Measurements from ENCODE around the gene HSPA12A. TPM values are rescaled to one million over a fixed set of nuclear protein-coding genes. Genes with fewer than 3 reads are reported as not detected.

Gene HSPA12A
- total and polyA plus RNA-seq, 2 donors (not counting 1 experiment from before 2014, with no cell fraction given), result 14.4 to 15.7 TPM

DNA sequence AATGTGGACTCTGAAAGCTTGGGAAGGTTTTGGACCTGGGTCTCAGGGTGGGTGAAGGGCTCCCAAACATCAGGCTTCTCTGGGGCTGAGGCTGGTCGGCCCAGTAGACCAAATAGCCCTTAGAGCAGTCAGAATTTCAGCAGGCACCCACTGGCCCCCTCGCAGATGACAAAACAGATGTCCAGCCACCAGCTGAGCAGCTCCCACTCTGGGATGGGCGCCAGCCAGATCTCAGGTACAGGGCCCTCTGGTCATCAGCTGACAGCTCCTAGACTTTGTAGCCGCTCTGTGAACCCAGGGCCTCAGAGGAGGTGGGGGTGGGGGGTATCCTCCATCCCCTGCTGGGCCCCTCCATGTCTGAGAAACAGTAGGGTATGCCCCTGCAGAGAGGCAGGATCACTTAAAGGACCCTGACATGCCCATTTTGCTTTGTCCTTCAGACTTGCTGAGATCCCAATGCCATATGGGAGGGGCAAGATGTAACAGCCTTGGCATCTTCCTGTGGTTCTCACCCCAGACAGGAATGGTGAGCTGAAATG is 26.5 kb downstream of the HSPA12A start:
- TF ChIP-seq, protein P1, sequence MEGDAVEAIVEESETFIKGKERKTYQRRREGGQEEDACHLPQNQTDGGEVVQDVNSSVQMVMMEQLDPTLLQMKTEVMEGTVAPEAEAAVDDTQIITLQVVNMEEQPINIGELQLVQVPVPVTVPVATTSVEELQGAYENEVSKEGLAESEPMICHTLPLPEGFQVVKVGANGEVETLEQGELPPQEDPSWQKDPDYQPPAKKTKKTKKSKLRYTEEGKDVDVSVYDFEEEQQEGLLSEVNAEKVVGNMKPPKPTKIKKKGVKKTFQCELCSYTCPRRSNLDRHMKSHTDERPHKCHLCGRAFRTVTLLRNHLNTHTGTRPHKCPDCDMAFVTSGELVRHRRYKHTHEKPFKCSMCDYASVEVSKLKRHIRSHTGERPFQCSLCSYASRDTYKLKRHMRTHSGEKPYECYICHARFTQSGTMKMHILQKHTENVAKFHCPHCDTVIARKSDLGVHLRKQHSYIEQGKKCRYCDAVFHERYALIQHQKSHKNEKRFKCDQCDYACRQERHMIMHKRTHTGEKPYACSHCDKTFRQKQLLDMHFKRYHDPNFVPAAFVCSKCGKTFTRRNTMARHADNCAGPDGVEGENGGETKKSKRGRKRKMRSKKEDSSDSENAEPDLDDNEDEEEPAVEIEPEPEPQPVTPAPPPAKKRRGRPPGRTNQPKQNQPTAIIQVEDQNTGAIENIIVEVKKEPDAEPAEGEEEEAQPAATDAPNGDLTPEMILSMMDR (conservative IDR thresholded peaks at IDR 0.05 in 1 of 2, IDR thresholded peaks at IDR 0.05 in 1 of 2; ENCODE audit: low read depth in 1 of 2, low read length in 2 of 2), result no peak
- no peak for TF ChIP-seq EZH2 (IDR thresholded peaks at IDR 0.05; ENCODE audit: low read length, missing control alignments)
- DNase-seq (ENCODE audit: low read depth in 2 of 2), result no peak
- no peaks in the 10 kb centered on the region for H4K20me1 ChIP-seq (ENCODE audit: control insufficient read depth, extremely low read depth, insufficient read depth, low read length)
- no peak overlapping the region for H3K9ac ChIP-seq (ENCODE audit: insufficient read depth, low read length)
- no peaks in the 10 kb centered on the region for H3K9me3 ChIP-seq (ENCODE audit: control insufficient read depth, insufficient read depth, low read depth, low read length)
- no peaks in the 10 kb centered on the region for H3K36me3 ChIP-seq (ENCODE audit: control insufficient read depth, insufficient read depth, low read length)
- H3K79me2 ChIP-seq (ENCODE audit: control insufficient read depth, insufficient read depth, low read length), result no peaks in the 10 kb centered on the region
- H3K4me1 ChIP-seq (ENCODE audit: control insufficient read depth, extremely low read depth, insufficient read depth, low read length), result no peaks in the 10 kb centered on the region
- H3K4me3 ChIP-seq (replicated peaks in 1 of 4; ENCODE audit: control extremely low read depth in 1 of 4, insufficient read depth in 1 of 4, low read depth in 3 of 4, low read length in 4 of 4), result no peak overlapping the region
- no peak overlapping the region for H3K4me2 ChIP-seq (ENCODE audit: extremely low read depth, insufficient read depth, low read length)
- H2AFZ ChIP-seq (ENCODE audit: low read length), result no peak overlapping the region
- no peaks in the 10 kb centered on the region for H3K27me3 ChIP-seq (ENCODE audit: control insufficient read depth, insufficient read depth, low read length)
- H3K27ac ChIP-seq (ENCODE audit: insufficient read depth, low read length), result no peak overlapping the region

DNA sequence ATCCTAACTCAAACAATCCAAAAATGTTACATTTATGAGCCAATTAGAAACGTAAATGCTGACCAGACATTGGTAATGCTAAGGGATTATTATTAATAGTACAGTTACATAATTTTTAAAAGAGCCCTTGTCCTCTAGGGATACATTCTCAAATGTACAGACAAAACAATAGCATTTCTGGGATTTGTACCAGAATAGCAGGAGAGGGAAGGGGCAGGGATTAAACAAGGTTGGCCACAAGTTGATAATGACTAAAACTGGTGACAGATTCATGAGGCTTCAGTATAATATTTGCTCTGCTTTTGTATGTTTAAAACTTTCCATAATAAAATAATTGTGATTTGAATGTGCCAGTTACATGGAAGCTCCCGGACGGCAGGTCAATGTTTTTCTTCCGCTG is 27.0 kb downstream of the HSPA12A start:
- no peak for DNase-seq (ENCODE audit: low read depth in 2 of 2)
- Histone ChIP-seq H3K4me1 (ENCODE audit: control insufficient read depth, extremely low read depth, insufficient read depth, low read length) (no peaks in the 10 kb centered on the region), H3K27ac (ENCODE audit: insufficient read depth, low read length) (no peak overlapping the region), H3K27me3 (ENCODE audit: control insufficient read depth, insufficient read depth, low read length) (no peaks in the 10 kb centered on the region), H3K4me3 (replicated peaks in 1 of 4; ENCODE audit: control extremely low read depth in 1 of 4, insufficient read depth in 1 of 4, low read depth in 3 of 4, low read length in 4 of 4) (no peak overlapping the region), H3K9ac (ENCODE audit: insufficient read depth, low read length) (no peak overlapping the region), H3K9me3 (ENCODE audit: control insufficient read depth, insufficient read depth, low read depth, low read length) (no peaks in the 10 kb centered on the region), H3K79me2 (ENCODE audit: control insufficient read depth, insufficient read depth, low read length) (no peaks in the 10 kb centered on the region), H4K20me1 (ENCODE audit: control insufficient read depth, extremely low read depth, insufficient read depth, low read length) (no peaks in the 10 kb centered on the region), H3K36me3 (ENCODE audit: control insufficient read depth, insufficient read depth, low read length) (no peaks in the 10 kb centered on the region), H2AFZ (ENCODE audit: low read length) (no peak overlapping the region), H3K4me2 (ENCODE audit: extremely low read depth, insufficient read depth, low read length) (no peak overlapping the region)
- TF ChIP-seq, protein P1 (conservative IDR thresholded peaks at IDR 0.05 in 1 of 2, IDR thresholded peaks at IDR 0.05 in 1 of 2; ENCODE audit: low read depth in 1 of 2, low read length in 2 of 2), result no peak

DNA sequence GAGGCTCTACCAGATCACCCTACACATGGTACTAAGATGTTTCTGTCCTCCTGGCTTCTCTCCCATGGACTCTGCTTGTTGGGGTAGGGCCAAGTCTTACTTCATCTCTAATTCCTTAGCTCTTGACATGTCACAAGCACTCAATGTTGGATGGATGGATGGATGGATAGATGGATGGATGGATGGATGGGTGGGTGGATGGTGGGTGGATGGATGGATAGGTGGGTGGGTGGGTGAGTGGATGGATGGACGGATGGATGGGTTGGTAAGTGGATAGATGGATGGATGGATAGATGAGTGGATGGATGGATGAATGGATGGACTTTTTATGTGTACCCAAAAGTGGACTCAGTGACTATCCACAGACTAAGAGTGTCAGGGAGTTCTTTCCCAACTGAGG is 28.5 kb downstream of the HSPA12A start:
- H3K4me2 ChIP-seq (ENCODE audit: extremely low read depth, insufficient read depth, low read length), result no peak overlapping the region

More for the DNA sequence above, 28.5 kb downstream of the HSPA12A start:
- Histone ChIP-seq H3K9me3 (ENCODE audit: control insufficient read depth, insufficient read depth, low read depth, low read length) (no peaks in the 10 kb centered on the region), H3K4me3 (replicated peaks in 1 of 4; ENCODE audit: control extremely low read depth in 1 of 4, insufficient read depth in 1 of 4, low read depth in 3 of 4, low read length in 4 of 4) (no peak overlapping the region), H3K27me3 (ENCODE audit: control insufficient read depth, insufficient read depth, low read length) (no peaks in the 10 kb centered on the region), H3K79me2 (ENCODE audit: control insufficient read depth, insufficient read depth, low read length) (no peaks in the 10 kb centered on the region), H4K20me1 (ENCODE audit: control insufficient read depth, extremely low read depth, insufficient read depth, low read length) (no peaks in the 10 kb centered on the region), H3K9ac (ENCODE audit: insufficient read depth, low read length) (no peak overlapping the region), H2AFZ (ENCODE audit: low read length) (no peak overlapping the region), H3K4me1 (ENCODE audit: control insufficient read depth, extremely low read depth, insufficient read depth, low read length) (no peaks in the 10 kb centered on the region), H3K36me3 (ENCODE audit: control insufficient read depth, insufficient read depth, low read length) (no peaks in the 10 kb centered on the region), H3K27ac (ENCODE audit: insufficient read depth, low read length) (no peak overlapping the region)
- DNase-seq (ENCODE audit: low read depth in 2 of 2), result no peak
- TF ChIP-seq, protein P1 (conservative IDR thresholded peaks at IDR 0.05 in 1 of 2, IDR thresholded peaks at IDR 0.05 in 1 of 2; ENCODE audit: low read depth in 1 of 2, low read length in 2 of 2), result no peak

All from fibroblast of lung (primary cell).